Upper lobe of left lung (tissue), 4 donors: ENCODE data around the gene CACNB2.
"Not testable (repeated sequence)": the region's sequence is repeated elsewhere in the genome, so short reads cannot be mapped to it uniquely, and the experiment has no call there.

ENCODE experiments used
- CTCF ChIP-seq, 6 experiments: fragments of 450-650 bp in 4 of 6; fragments of 200-600 bp in 2 of 6; sonication (generic) in 2 of 6; IDR thresholded peaks; one replicate each; pipeline ENCODE4 v1.5.1; 2016 to 2019; ENCODE audit warnings: antibody characterized with exemption in 6 of 6
- EP300 ChIP-seq, 4 donors: sonication (generic); formaldehyde crosslinking; IDR thresholded peaks; one replicate each; pipeline ENCODE4 v1.5.1; 2017; ENCODE audit warnings: antibody characterized with exemption in 4 of 4, control low read depth in 2 of 4
- POLR2A ChIP-seq, 4 donors: fragments of 450-650 bp; IDR thresholded peaks; one replicate each; pipeline ENCODE4 v1.5.1; 2016 to 2017; ENCODE audit warnings: antibody characterized with exemption in 4 of 4, mild to moderate bottlenecking in 2 of 4

GRCh38 chr10:18153381-18153780 lies 13.2 kb downstream of the CACNB2 start:
- not testable (repeated sequence) for TF ChIP-seq CTCF, POLR2A, EP300 (IDR thresholded peaks at IDR 0.05)
